Gastroesophageal sphincter (tissue), 4 donors: ENCODE results near the gene SMIM33. TPM values are rescaled to one million over a fixed set of nuclear protein-coding genes. Genes with fewer than 3 reads are reported as not detected.
"Not testable (repeated sequence)": the region's sequence is repeated elsewhere in the genome, so short reads cannot be mapped to it uniquely, and the experiment has no call there.

ENCODE experiments used
- ATAC-seq: fragments of 150-250 bp; one replicate; pipeline ENCODE4 v1.9.1; 2016; ENCODE audit warnings: mild to moderate bottlenecking, moderate library complexity
- H3K27ac ChIP-seq, 4 donors: fragments of 200-600 bp; sonication (generic) in 3 of 4; 1 replicate in 3 of 4; 2 replicates in 1 of 4; pipeline ENCODE4 v1.5.1; 2016 to 2019
- H3K27me3 ChIP-seq: fragments of 200-600 bp; sonication (generic); one replicate; pipeline ENCODE4 v1.5.1; 2019
- H3K36me3 ChIP-seq, 2 donors: fragments of 200-600 bp; sonication (generic); one replicate each; pipeline ENCODE4 v1.5.1; 2019; ENCODE audit warnings: control low read depth in 1 of 2
- H3K4me1 ChIP-seq, 3 donors: fragments of 200-600 bp; sonication (generic); 1 replicate in 2 of 3; 2 replicates in 1 of 3; pipeline ENCODE4 v1.5.1; 2016 to 2019; ENCODE audit warnings: control low read depth in 2 of 3
- H3K4me3 ChIP-seq, 2 donors: fragments of 200-600 bp; sonication (generic); one replicate each; pipeline ENCODE4 v1.5.1; 2019; ENCODE audit warnings: mild to moderate bottlenecking in 1 of 2, moderate library complexity in 1 of 2
- H3K9me3 ChIP-seq, 3 donors: fragments of 200-600 bp; sonication (generic); one replicate each; pipeline ENCODE4 v1.5.1; 2017 to 2019; ENCODE audit warnings: control low read depth in 2 of 3
- CTCF ChIP-seq, 4 experiments: fragments of 200-600 bp in 2 of 4; fragments of 450-650 bp in 2 of 4; sonication (generic) in 1 of 4; IDR thresholded peaks; one replicate each; pipeline ENCODE4 v1.5.1; 2017 to 2019; ENCODE audit warnings: antibody characterized with exemption in 4 of 4, mild to moderate bottlenecking in 2 of 4, moderate library complexity in 2 of 4
- EP300 ChIP-seq: sonication (generic); formaldehyde crosslinking; IDR thresholded peaks from one replicate; pipeline ENCODE4 v1.6.1; 2017; ENCODE audit warnings: antibody characterized with exemption, mild to moderate bottlenecking
- POLR2A ChIP-seq, 2 donors: fragments of 450-650 bp; IDR thresholded peaks; one replicate each; pipeline ENCODE4 v1.6.1; 2017; ENCODE audit warnings: antibody characterized with exemption in 2 of 2, mild to moderate bottlenecking in 2 of 2, moderate library complexity in 1 of 2
- POLR2AphosphoS5 ChIP-seq: sonication (generic); formaldehyde crosslinking; IDR thresholded peaks from one replicate; pipeline ENCODE4 v1.6.1; 2017; ENCODE audit warnings: antibody characterized with exemption
- WGBS, 2 donors: methylation state at CpG; one replicate each; pipeline ENCODE4 v1.1.5; 2018; ENCODE audit warnings: low coverage in 1 of 2; 5-methylcytosine and 5-hydroxymethylcytosine counted together
- total RNA-seq, 4 donors: library from RNA; depleted of rRNA; stranded (reverse); fragments of >200 nt; gene quantifications; one replicate each; pipeline ENCODE4 v1.1.0, GENCODE V29; 2016

The SMIM33 gene
- total RNA-seq, 4 donors from 2014 or later, result not detected

DNA sequence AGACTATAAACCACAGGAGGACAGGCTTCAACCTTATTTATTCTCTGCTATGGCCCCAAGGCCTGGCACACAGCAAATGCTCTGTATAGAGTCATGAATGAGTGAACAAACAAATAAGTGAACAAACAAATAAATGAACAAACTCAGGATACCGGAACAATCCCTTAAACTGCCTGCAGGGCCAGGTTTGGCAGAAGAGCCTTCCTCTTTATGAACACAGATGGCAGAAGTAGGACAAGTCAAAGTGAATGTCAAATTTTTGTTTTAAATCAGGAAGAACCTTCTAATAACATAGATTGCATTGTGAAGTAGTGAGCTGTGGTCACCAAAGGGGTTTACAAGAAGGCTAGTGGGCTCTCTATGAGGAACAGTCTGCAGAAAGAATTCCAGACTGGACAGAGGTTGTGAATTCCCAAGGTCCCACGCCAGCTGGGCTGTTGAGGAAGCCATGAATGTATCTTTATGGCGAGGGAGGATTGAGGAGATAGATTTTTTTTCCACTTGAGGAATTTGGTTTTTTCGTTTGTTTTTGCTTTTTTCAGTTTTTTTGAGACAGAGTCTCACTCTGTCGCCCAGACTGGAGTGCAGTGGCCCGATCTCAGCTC, 42.1 kb downstream of the SMIM33 start:
- no peak for ATAC-seq
- 76 to 87% methylated on average over 6 of the region's 6 CpGs for WGBS, 2 donors
- TF ChIP-seq EP300, result no peak
- TF ChIP-seq POLR2AphosphoS5, result no peak
- no peak for TF ChIP-seq POLR2A (IDR thresholded peaks at IDR 0.05)
- TF ChIP-seq CTCF (IDR thresholded peaks at IDR 0.05), result no peak

GRCh38 chr5:139513434-139513833, 42.6 kb downstream of the SMIM33 start:
- peaks cover 0 to 11% (median 0%) of the 10 kb centered on the region in 3 donors for H3K4me1 ChIP-seq
- H3K4me3 ChIP-seq, H3K9me3 ChIP-seq, H3K27ac ChIP-seq, H3K27me3 ChIP-seq, H3K36me3 ChIP-seq: not testable (repeated sequence)
- peak; percentile 22 to 68 (median 61) for TF ChIP-seq CTCF (IDR thresholded peaks at IDR 0.05)
- peak; percentile 37 for ATAC-seq
- WGBS, 2 donors, result 54 to 100% methylated on average over 2 of the region's 5 CpGs

More for the DNA sequence above, 42.1 kb downstream of the SMIM33 start:
- no peaks in the 10 kb centered on the region for H3K9me3 ChIP-seq
- no peak overlapping the region for H3K27ac ChIP-seq
- no peaks in the 10 kb centered on the region for H3K36me3 ChIP-seq
- H3K4me1 ChIP-seq, result peaks cover 0 to 7% (median 0%) of the 10 kb centered on the region in 3 donors
- H3K27me3 ChIP-seq, result no peaks in the 10 kb centered on the region
- no peak overlapping the region for H3K4me3 ChIP-seq

- H3K36me3 ChIP-seq, result no peaks in the 10 kb centered on the region
- no peak overlapping the region for H3K27ac ChIP-seq
- no peaks in the 10 kb centered on the region for H3K9me3 ChIP-seq
- ATAC-seq, result no peak
- TF ChIP-seq POLR2AphosphoS5 (no peak), CTCF (IDR thresholded peaks at IDR 0.05) (no peak), POLR2A (IDR thresholded peaks at IDR 0.05) (no peak)
- H3K4me1 ChIP-seq, result peaks cover 0 to 13% (median 0%) of the 10 kb centered on the region in 3 donors
- 80% methylated on average over 5 of the region's 6 CpGs; no CpG with 5 or more reads in 1 of the 2 donors for WGBS, 2 donors
- H3K27me3 ChIP-seq, result no peaks in the 10 kb centered on the region
- no peak overlapping the region for H3K4me3 ChIP-seq
Measured at GRCh38 chr5:139513852-139514485, 43.2 kb downstream of the SMIM33 start.

DNA sequence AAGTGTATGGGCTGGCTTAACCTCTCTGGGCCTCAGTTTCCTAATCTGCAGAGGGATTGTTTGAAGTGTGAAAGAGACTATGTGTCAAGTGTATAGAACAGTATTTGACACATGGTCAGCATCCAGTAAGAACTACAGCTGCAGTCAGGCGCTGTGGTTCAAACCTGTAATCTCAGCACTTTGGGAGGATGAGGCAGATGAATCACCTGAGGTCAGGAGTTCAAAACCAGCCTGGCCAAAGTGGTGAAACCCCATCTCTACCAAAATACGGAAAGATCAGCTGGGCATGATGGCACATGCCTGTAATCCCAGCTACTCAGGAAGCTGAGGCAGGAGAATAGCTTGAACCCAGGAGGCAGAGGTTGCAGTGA, 43.7 kb downstream of the SMIM33 start:
- Histone ChIP-seq H3K4me1 (peaks cover 0 to 13% (median 0%) of the 10 kb centered on the region in 3 donors), H3K9me3 (no peaks in the 10 kb centered on the region), H3K4me3 (no peak overlapping the region), H3K27me3 (no peaks in the 10 kb centered on the region), H3K36me3 (no peaks in the 10 kb centered on the region), H3K27ac (no peak overlapping the region)
- TF ChIP-seq EP300 (no peak), POLR2A (IDR thresholded peaks at IDR 0.05) (no peak), CTCF (IDR thresholded peaks at IDR 0.05) (no peak), POLR2AphosphoS5 (no peak)
- WGBS, 2 donors, result 100% methylated on average over 1 of the region's 2 CpGs; no CpG with 5 or more reads in 1 of the 2 donors
- no peak for ATAC-seq
